ENCODE results near the gene C1orf116.

- TF ChIP-seq, protein P1, sequence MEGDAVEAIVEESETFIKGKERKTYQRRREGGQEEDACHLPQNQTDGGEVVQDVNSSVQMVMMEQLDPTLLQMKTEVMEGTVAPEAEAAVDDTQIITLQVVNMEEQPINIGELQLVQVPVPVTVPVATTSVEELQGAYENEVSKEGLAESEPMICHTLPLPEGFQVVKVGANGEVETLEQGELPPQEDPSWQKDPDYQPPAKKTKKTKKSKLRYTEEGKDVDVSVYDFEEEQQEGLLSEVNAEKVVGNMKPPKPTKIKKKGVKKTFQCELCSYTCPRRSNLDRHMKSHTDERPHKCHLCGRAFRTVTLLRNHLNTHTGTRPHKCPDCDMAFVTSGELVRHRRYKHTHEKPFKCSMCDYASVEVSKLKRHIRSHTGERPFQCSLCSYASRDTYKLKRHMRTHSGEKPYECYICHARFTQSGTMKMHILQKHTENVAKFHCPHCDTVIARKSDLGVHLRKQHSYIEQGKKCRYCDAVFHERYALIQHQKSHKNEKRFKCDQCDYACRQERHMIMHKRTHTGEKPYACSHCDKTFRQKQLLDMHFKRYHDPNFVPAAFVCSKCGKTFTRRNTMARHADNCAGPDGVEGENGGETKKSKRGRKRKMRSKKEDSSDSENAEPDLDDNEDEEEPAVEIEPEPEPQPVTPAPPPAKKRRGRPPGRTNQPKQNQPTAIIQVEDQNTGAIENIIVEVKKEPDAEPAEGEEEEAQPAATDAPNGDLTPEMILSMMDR (IDR thresholded peaks at IDR 0.05) = no peak
- TF ChIP-seq POLR2A (IDR thresholded peaks at IDR 0.05) = no peak
Observed at GRCh38 chr1:207030522-207031009, 2.0 kb downstream of the C1orf116 start.

Measured in prostate gland (tissue), 2 donors.